Sigmoid colon (tissue), 4 donors: ENCODE data around the gene SH3RF3.

Source experiments
- EP300 ChIP-seq, 4 donors: sonication (generic); formaldehyde crosslinking; IDR thresholded peaks; one replicate each; pipeline ENCODE4 v1.6.1; 2017; ENCODE audit warnings: antibody characterized with exemption in 4 of 4
- POLR2AphosphoS5 ChIP-seq, 4 donors: sonication (generic); formaldehyde crosslinking; IDR thresholded peaks; one replicate each; pipeline ENCODE4 v1.6.1; 2017; ENCODE audit warnings: antibody characterized with exemption in 4 of 4
- TF ChIP-seq, protein P1 (sequence below), 4 experiments: fragments of 450-650 bp in 3 of 4; fragments of 200-600 bp in 1 of 4; IDR thresholded peaks; one replicate each; pipeline ENCODE4 v1.5.1; 2016 to 2019; ENCODE audit warnings: antibody characterized with exemption in 4 of 4, mild to moderate bottlenecking in 3 of 4, moderate library complexity in 2 of 4

DNA sequence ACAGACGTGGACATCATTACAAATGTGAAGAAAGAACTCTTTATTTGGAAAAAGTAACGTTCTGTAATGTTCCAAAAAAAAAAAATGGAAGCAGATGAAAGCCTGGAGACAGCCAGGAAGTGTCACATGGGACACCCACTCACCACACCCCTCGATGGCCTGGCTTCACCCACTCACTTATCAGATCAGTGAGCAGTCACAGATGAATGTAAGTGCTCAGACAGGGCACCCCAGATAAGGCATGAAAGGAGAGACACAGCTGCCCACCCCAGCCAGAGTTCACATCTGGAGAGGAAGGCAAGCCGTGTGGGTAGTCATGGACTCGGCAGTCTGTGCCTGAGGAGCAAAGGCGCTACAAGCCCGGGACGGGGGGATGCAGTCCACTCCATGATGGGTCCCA is 379.6 kb downstream of the SH3RF3 start:
- TF ChIP-seq, protein P1, sequence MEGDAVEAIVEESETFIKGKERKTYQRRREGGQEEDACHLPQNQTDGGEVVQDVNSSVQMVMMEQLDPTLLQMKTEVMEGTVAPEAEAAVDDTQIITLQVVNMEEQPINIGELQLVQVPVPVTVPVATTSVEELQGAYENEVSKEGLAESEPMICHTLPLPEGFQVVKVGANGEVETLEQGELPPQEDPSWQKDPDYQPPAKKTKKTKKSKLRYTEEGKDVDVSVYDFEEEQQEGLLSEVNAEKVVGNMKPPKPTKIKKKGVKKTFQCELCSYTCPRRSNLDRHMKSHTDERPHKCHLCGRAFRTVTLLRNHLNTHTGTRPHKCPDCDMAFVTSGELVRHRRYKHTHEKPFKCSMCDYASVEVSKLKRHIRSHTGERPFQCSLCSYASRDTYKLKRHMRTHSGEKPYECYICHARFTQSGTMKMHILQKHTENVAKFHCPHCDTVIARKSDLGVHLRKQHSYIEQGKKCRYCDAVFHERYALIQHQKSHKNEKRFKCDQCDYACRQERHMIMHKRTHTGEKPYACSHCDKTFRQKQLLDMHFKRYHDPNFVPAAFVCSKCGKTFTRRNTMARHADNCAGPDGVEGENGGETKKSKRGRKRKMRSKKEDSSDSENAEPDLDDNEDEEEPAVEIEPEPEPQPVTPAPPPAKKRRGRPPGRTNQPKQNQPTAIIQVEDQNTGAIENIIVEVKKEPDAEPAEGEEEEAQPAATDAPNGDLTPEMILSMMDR (IDR thresholded peaks at IDR 0.05) = no peak
- TF ChIP-seq POLR2AphosphoS5 (IDR thresholded peaks at IDR 0.05) (no peak), EP300 (IDR thresholded peaks at IDR 0.05) (no peak)
